WI38 (cell line): ENCODE data around the gene HSPB7.

ENCODE experiments used
- H3K4me3 ChIP-seq: 2 replicates; pipeline ENCODE4 v1.5.1; 2011; ENCODE audit warnings: low read depth, mild to moderate bottlenecking, control low read depth, low read length
- CTCF ChIP-seq: IDR thresholded peaks from 2 replicates; pipeline ENCODE4 v1.5.1; 2012; ENCODE audit warnings: low read depth, mild to moderate bottlenecking, control low read depth, low read length

The HSPB7 gene

GRCh38 chr1:15966956-15967344 is 50.9 kb downstream of the HSPB7 start:
- no peak for TF ChIP-seq CTCF
- no peak overlapping the region for H3K4me3 ChIP-seq

- peak overlapping the region; percentile 7 for H3K4me3 ChIP-seq
- no peak for TF ChIP-seq CTCF
Measured at GRCh38 chr1:15966081-15966955, 51.5 kb downstream of the HSPB7 start.

DNA sequence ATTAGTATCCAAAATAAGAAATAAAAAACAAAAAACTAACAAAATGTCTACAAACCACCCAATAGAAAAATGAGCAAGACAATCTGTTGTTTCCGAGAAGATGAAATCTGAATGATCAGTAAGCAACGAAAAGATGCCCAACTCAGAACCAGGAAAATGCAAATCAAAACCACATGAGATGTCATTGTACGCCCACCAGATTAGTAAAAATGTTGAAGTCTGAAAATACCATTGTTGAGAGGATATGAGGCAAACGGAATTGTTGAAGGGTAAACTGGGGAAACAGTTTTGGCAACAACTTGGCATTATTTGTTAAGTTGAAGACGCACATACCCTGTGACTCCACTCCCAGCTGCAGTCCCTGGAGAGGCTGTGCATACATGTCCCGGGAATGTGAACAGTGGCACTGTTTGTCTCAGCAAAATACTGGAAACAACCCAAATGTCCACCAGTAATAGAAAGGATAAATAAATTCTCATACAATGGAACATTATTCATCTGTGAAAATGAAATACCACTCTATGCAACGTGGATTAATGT is 52.5 kb downstream of the HSPB7 start:
- no peak for TF ChIP-seq CTCF
- H3K4me3 ChIP-seq, result peak overlapping the region; percentile 7
